Left lobe of liver (tissue), 2 donors: Measurements from ENCODE around the gene VSIG10L2. TPM values are rescaled to one million over a fixed set of nuclear protein-coding genes. Genes with fewer than 3 reads are reported as not detected.

Experiments
- ATAC-seq: fragments of 200-7000 bp; cut with Tn5 transposase; one replicate; pipeline ENCODE4 v1.9.1; 2020; ENCODE audit warnings: mild to moderate bottlenecking, moderate library complexity
- DNase-seq: peaks from one replicate; pipeline ENCODE4 v3.0.0-alpha.2; 2020; ENCODE audit warnings: low spot score
- total RNA-seq: library from RNA; stranded (reverse); gene quantifications from one replicate; pipeline ENCODE4 v1.2.1, GENCODE V29; 2021
- donor health status: DM: no; HTN: no; CAD: no; lungs with moderate emphysema.
- donor health status: DM: no; HTN: yes; CAD: no.

The VSIG10L2 gene
- total RNA-seq, 1 donor from 2014 or later: not detected

GRCh38 chr11:125946712-125947418, 1.0 kb downstream of the VSIG10L2 start:
- no peak for ATAC-seq
- peak; percentile 29 for DNase-seq

DNA sequence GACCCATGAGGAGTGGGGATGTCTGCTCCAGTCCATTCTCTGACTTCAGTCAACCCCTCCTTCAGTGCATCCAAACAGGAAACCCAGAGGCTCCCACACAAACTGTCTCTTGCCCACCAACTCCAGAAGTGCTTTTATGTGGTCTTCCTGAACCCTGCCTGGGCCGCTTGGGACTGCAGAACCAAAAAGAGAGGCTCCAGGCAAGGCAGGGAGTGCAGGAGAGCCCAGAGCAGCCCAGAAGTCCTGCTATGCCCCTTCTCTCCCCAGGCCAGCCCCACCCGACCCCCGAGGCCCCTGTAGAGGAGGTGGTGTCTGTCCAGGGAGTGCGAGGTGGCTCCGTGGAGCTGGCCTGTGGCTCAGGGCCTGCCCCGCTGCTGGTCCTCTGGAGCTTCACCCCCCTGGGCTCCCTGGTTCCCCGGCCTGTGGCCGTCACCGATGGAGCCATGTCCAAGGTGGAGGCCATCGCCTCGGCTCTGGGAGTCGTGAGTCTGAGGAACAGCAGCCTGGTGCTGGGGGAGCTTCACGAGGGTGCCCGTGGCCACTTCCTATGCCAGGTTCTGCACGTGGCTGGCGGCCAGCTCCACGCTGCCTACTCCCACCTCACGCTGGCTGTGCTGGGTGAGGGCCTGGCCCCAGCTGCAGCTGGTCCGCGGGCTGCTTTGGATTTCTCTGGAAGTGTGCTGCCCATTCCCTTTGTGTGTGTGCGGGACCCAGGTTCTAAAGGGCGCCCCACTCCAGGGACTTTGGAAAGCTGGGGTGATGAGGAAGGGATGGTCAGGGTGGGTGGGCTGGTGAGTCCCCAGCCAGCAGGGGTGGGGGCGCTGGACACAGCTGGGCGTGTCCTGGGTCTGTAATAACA, 1.8 kb downstream of the VSIG10L2 start:
- DNase-seq (peak; percentile 42), ATAC-seq (no peak)

DNA sequence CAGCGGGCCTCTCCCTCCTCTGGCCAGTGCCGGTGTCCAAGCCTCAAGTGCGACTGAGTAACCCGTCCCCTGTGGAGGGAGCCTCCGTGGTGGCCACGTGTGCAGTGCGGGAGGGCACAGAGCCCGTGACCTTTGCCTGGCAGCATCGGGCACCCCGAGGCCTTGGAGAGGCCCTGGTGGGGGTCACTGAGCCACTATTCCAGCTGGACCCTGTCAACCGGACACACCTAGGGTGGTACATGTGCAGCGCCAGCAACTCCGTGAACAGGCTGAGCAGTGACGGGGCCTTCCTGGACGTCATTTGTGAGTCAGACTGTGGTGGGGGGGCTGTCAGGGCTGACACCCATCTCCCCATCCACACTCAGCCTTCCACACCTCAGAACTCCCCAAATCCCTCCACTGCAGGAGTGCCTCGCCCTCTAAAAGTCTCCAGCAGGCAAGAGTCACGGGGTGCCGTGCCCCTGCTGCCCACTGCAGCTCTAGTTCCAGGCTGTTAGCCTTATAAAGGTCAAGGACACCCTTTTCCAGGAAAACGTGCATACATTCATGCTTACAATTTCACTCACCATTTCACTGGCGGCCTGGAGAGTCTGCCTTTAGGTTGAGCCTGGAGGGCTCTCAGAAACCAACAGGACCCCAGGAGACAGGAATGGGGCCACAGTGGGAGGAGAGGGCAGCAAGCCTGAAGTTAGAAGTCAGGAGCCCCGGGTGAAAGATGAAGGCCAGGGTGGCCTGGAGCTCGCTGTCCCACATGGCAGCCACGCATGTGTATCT, 2.6 kb downstream of the VSIG10L2 start:
- DNase-seq (peak; percentile 28), ATAC-seq (no peak)

GRCh38 chr11:125949271-125950177, 3.7 kb downstream of the VSIG10L2 start:
- no peak for ATAC-seq
- DNase-seq: peak; percentile 29

- DNase-seq (peak; percentile 36), ATAC-seq (no peak)
Measured at GRCh38 chr11:125950178-125950490, 4.3 kb downstream of the VSIG10L2 start.

GRCh38 chr11:125950696-125951651, 5.1 kb downstream of the VSIG10L2 start:
- ATAC-seq: peak; percentile 52
- peak; percentile 41 for DNase-seq

GRCh38 chr11:125951731-125952130, 5.9 kb downstream of the VSIG10L2 start:
- no peak for DNase-seq

GRCh38 chr11:125952559-125952958, 6.7 kb downstream of the VSIG10L2 start:
- ATAC-seq: no peak

More at GRCh38 chr11:125951731-125952130, 5.9 kb downstream of the VSIG10L2 start:
- ATAC-seq: no peak

DNA sequence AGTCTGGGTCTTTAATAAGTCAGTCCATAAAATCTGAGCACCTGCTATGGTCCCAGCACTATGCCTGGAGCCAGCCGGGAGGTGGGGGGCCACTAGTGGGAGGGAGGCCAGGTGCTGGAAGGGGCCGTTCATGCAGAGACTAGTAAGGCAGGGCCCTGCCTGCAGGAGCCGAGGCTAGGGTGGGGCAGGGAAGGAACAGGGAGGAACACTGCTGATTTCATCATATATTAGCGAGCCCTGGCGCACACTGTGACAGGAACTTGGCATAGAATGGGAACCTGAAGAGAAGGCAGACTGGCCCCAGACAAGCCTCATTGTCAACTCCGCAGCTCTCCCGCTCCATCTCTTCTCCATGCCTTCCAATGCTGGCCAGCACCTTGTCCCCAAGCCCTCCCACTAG, 7.1 kb downstream of the VSIG10L2 start:
- DNase-seq (no peak), ATAC-seq (peak; percentile 39)

More at GRCh38 chr11:125952559-125952958, 6.7 kb downstream of the VSIG10L2 start:
- DNase-seq: no peak

DNA sequence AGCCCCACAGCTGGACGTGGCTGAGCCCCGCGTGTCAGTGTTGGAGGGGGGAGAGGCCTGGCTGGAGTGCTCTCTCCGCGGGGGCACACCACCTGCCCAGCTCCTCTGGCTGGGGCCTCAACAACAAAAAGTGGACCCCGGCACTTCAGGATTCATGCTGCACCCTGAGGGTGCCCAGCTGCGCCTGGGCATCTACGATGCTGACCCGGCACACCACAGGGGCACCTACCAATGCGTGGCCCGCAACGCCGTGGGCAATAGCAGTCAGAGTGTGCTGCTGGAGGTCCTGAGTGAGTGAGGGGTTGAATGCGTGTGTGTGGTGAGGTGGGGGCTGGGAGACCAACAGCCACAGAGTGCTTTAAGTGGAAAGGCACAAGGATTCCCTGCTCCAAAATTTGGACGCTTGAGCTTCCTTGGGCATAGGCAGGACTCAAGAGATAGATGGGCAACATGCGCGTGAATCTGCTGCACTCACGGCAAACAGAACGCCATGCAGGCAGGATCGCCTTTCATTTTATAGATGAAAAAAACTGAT, 7.6 kb downstream of the VSIG10L2 start:
- ATAC-seq (no peak), DNase-seq (no peak)

DNA sequence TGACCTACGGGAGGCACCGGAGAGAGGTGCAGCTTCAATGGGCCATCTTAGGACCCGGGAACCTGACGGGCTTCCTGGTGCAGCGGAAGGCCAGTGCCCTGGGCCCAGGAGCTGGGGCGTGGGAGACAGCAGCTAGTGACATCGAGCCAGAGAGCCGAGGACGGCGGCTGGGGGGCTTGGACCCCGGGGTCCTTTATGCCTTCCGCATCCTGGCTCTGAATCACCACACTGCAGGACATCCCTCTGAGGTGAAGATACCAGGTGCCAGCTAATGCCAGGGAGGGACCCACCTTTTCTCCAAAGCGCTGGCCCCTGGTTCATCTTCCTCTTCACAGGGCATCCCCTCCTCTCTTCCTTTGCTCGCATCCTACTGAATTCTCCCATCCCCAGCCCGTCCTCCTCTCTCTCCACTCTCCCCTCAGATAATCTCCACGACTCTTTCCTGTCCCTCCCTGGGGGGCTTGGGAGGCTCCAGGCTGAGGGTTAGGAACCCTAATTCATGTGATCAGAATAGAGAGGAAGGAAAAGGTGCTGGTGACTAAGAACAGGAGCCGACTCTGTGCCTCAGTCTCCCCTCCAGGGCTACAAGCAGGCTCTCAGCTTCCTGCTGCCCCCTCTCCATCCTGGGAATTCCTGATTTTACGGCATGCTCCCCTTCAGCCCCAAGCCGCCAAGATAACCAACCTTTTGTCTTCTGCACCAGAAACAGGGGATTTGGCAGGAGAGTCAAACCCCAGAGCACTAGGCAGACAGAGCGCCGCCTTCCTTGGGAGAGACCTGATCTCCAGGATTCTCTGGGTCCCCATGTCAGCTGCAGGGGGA, 8.5 kb downstream of the VSIG10L2 start:
- ATAC-seq: no peak
- peak; percentile 39 for DNase-seq

GRCh38 chr11:125954945-125955640, 9.2 kb downstream of the VSIG10L2 start:
- DNase-seq: no peak

GRCh38 chr11:125955856-125956255, 10.0 kb downstream of the VSIG10L2 start:
- ATAC-seq: no peak
- no peak for DNase-seq

More at GRCh38 chr11:125954945-125955640, 9.2 kb downstream of the VSIG10L2 start:
- ATAC-seq: no peak

DNA sequence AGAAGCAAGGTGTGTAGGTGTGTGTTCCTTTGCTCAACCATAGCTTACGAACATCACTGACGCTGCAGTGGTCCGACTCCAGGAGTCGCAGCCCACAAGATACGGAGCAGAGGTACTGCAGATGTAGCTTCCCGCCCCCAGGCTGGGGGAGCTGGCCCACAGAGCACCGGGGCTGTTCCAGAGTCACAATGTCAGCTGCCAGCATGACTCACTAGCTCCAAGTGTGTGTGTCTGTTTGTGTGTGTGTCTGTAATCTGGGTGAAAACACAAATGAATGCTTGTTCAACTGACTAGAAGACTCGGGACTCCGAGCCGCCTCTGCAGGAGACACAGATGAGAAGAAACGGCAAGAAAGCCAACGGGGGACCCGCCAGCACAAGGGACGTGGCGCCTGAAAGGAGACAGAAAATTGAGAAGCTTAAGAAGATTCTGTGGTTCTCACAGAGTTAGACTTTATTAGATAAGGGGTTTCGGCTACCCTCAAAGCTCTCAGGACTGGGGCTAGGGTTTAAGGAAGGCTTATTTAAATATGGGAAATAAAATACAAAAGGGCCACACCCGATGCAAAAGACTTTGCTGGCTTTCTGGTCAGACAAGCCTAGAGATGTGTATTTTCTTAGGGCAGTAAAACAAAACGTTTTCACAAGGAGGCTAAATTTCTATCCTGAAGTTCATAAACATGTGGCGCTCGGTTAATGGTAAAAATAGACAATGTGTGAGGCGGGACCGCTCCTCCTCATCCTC, 10.7 kb downstream of the VSIG10L2 start:
- no peak for DNase-seq
- no peak for ATAC-seq

GRCh38 chr11:125957618-125958332, 11.9 kb downstream of the VSIG10L2 start:
- ATAC-seq (no peak), DNase-seq (no peak)

- ATAC-seq: no peak
- DNase-seq: no peak
Measured at GRCh38 chr11:125958872-125959400, 13.1 kb downstream of the VSIG10L2 start.
